NB4 (cell line): ENCODE measurements around the gene RPAP2.

Source experiments
- CTCF ChIP-seq: IDR thresholded peaks from one replicate; pipeline ENCODE4 v1.5.1; 2012; ENCODE audit warnings: low read depth, low read length
- MYC ChIP-seq: IDR thresholded peaks from 2 replicates; pipeline ENCODE4 v1.6.1; 2011; ENCODE audit warnings: low read depth, low read length

DNA sequence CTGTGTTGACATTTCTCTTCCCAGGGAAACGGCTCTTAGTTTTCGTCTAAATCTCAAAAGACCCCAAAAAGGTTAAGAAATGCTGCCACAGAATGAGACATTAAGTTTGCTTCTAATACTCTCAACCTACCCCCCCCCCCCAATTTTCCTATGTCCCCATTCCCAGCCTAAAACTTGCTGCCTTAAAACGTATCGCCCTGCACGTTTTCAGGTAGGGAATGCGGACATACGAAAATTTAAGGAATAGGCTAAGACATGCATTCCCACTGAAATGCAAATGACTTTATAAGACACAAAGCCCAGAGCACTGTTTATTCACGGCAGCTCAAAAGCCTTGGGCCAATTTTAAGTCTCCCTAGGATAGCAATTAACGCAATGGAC lies 142.4 kb downstream of the RPAP2 start:
- TF ChIP-seq CTCF = no peak
- no peak for TF ChIP-seq MYC
